ENCODE results near the gene HHAT.

HHAT gene

DNA sequence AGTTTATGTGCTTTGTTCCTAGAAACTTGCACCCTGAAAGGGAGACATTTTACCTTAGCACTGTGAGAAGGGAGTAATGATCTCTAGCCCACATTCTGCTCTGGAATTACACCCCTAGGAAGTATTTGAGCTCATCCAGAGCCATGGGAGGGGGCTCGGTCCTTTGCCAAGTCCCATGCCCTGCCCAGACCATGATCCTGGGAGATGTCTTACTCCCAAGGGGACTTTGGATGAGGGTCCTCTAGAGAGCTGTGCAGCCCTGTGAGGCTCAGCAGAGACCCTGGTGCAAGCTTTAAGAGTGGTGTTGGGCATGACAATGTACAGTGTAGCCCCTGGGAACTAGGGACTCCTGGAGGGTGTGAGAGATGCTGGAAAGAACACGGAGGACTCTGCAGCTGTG is 241.4 kb downstream of the HHAT start:
- no peak for TF ChIP-seq ZFX (IDR thresholded peaks at IDR 0.05)
- TF ChIP-seq, protein P1, sequence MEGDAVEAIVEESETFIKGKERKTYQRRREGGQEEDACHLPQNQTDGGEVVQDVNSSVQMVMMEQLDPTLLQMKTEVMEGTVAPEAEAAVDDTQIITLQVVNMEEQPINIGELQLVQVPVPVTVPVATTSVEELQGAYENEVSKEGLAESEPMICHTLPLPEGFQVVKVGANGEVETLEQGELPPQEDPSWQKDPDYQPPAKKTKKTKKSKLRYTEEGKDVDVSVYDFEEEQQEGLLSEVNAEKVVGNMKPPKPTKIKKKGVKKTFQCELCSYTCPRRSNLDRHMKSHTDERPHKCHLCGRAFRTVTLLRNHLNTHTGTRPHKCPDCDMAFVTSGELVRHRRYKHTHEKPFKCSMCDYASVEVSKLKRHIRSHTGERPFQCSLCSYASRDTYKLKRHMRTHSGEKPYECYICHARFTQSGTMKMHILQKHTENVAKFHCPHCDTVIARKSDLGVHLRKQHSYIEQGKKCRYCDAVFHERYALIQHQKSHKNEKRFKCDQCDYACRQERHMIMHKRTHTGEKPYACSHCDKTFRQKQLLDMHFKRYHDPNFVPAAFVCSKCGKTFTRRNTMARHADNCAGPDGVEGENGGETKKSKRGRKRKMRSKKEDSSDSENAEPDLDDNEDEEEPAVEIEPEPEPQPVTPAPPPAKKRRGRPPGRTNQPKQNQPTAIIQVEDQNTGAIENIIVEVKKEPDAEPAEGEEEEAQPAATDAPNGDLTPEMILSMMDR (conservative IDR thresholded peaks at IDR 0.05) = no peak

DNA sequence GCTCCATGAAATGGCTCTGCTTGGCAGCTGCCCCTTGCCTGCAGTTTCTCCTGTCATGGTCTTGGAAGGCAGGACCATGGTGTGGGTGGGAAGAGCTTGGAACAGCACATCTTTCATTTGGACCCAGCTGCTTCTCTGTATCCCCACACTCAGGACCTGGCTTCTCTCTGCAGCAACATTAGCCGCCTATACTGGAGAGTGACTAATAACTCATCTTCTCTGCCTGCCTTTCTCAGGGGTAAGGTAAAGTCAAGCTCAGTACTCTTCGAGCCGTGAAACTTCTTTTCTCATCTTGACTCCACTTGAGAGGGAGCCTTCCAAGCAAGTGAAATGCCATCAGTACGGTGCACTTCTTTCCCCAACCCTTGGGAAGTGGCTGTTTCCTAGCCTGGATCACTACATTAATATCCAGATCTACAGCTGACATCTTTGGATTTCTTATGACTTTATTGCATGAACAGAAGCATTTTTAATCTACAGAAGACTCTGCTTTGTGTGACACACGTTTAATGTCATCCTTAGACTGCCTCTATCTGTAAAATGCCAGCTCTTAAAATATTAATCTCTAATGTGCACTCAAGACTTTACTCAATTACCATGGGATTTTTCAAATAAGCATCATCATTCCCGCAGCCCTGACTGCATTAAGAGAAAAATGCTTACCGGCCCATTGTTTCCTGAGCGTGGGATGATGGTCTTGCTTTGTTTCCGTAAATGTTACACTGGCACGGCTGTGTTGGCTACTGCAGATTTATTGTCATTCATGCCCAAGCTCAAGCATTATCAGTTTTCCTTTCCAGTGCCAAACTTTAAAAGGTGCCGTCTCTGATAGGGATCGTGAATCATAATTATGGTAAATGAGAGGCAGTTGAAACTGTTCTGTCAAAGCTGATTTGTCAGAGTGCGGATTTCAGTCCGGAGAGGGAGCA is 242.9 kb downstream of the HHAT start:
- no peak overlapping the region for H3K27ac ChIP-seq
- TF ChIP-seq ZFX (IDR thresholded peaks at IDR 0.05) = no peak
- TF ChIP-seq, protein P1 (conservative IDR thresholded peaks at IDR 0.05) = no peak

More for the DNA sequence above, 241.4 kb downstream of the HHAT start:
- H3K27ac ChIP-seq = no peak overlapping the region

DNA sequence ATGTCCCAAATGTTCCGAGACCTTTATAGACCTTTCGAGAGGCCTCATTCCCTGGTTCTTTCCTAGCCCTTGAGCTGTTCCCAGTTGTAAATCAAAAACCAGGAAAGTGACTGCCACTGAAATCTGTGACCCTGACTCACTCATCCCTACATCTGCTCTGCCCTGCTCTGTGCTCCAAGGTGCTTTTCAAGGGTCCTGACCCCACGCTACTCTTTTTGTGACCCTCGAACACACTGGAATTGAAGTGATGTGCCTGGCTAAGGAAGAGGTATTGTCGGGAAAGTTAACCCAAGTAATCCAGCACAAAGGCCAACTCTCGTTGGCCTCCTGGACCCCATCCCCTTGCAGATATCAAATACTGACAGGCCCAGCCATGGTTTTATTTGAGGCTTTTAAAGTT is 244.4 kb downstream of the HHAT start:
- no peak overlapping the region for H3K27ac ChIP-seq
- no peak for TF ChIP-seq ZFX (IDR thresholded peaks at IDR 0.05)
- TF ChIP-seq, protein P1 (conservative IDR thresholded peaks at IDR 0.05) = no peak

DNA sequence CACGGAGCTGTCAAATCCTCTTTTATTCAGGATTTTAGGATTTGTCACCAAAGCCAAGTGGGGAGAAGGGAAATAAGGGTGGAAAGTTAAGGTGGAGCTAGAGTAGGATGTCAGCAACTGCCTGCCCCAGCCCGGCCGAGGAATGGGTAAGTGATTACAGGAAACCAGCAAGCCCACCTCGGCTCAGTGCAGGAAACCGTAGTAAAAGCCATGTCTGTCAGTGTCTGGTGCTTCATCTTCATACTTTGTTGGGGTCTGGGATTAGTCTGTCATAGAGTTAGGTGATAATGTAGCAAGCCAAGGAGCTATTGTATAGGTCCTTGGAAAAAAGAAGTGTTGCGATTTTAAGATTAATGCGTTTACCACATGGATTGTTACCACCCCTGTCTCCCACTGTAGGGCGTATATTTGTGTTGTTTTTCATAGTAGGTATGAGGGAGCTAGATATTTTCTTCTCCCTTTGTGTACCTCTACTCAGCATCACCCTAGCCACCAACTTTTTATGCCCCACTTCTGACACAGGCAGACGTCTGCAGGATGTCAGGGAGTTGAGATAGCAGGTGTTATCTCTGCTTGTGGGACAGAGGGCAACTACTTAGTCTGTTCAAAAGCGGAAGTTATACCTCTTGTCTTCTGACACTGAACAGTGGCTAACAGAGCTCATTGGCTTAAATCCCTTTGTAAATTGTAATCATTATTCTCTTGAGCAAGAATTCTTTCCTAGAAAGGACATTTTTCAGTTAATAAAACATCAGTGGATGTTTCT is 253.7 kb downstream of the HHAT start:
- H3K27ac ChIP-seq = no peak overlapping the region
- TF ChIP-seq ZFX (IDR thresholded peaks at IDR 0.05) = no peak

DNA sequence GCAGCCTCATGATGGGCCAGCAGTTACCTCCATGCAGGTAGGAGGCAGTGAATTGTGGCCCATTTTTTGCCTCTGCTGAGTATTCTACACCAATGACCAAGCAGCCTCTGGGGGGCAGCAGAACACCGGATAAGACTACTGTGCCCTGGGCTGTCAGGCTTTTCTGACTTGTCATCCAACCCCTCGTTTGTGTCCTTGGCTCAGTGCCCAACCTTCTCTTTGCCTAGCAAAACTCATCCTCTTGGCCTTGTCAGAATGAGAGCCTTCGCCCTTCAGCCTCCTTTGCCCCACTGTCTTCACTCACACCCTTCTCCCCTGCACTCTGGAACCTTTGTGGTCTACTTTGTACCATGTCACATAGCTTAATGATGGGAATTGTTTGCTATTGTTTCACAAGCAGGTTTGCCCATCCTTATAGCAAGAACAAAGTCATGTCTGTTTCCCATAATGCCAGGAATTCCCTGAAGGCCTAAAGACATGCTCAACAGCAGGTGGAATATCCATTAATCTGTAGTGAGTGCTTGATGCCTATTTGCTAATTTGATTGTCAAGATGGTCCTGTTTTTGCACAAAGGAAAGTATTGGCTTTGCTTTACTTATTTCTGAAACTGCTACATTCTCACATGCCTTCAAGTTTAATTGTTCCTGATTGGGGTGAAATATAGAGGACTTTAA is 255.9 kb downstream of the HHAT start:
- TF ChIP-seq, protein P1 (conservative IDR thresholded peaks at IDR 0.05) = peak; percentile 81
- TF ChIP-seq ZFX (IDR thresholded peaks at IDR 0.05) = no peak
- no peak overlapping the region for H3K27ac ChIP-seq

DNA sequence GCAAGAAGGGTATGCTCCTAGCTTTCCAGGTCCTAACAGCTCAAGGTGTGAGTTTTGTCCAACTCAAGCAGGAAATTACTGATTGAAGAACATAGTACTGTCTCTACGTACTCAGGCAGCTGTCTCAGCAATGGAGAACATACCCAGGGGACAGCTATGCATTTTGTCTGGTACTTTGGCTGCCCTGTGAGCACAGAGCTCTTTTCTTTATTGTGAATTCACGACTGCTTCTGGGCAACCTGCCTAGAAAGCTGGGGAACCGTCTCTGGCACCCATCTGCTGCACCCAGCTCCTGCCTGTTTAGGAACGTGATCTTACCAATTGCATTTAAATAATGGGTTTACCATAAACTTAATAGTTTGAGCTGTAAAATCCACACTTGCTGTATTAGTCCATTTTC is 258.1 kb downstream of the HHAT start:
- TF ChIP-seq, protein P1 (conservative IDR thresholded peaks at IDR 0.05) = no peak
- TF ChIP-seq ZFX (IDR thresholded peaks at IDR 0.05) = no peak
- no peak overlapping the region for H3K27ac ChIP-seq

DNA sequence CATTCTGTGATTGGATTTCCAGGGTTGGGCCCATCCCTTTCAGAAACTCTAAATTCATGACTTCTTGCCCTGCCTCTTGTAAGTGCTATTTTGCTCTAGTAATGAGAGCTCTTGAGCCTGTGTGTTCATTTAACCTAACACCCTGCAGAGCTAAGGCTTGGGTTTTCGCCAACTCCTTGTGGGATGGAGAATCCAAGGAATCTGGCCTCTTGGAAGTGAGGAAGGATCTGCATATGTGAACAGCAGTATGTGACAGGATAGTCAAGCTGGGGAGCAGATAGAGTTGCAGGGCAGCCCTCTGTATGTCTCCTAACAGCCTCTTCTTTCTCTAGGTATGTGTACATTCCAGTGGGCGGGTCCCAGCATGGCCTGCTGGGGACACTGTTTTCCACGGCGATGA is 258.9 kb downstream of the HHAT start:
- no peak overlapping the region for H3K27ac ChIP-seq
- TF ChIP-seq ZFX (IDR thresholded peaks at IDR 0.05) = no peak

DNA sequence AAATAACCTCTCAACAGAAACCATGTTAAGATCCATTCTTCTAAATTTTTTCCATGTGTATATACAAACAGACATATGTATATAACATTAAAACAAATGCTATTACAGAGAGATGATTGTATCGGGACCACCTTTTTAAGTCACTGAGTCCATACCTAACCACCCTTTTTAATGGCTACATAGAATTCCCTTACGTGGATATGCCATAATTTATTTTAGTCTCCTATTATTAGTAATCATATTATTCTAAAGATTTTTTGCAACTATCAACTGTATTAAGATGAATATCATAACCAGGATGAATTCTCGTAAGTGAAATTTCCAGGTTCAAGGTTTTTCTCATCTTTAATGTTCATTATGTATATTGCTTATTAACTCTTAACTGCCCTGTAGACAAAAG is 259.7 kb downstream of the HHAT start:
- TF ChIP-seq, protein P1 (conservative IDR thresholded peaks at IDR 0.05) = no peak
- no peak for TF ChIP-seq ZFX (IDR thresholded peaks at IDR 0.05)
- H3K27ac ChIP-seq = no peak overlapping the region
